Suprapubic skin (tissue), 3 donors: Measurements from ENCODE around the gene ALDH3A2.

ENCODE experiments used
- EP300 ChIP-seq: sonication (generic); formaldehyde crosslinking; IDR thresholded peaks from one replicate; pipeline ENCODE4 v1.6.1; 2017; ENCODE audit warnings: antibody characterized with exemption
- POLR2A ChIP-seq, 2 donors: fragments of 450-650 bp; IDR thresholded peaks; one replicate each; pipeline ENCODE4 v1.6.1; 2017; ENCODE audit warnings: antibody characterized with exemption in 2 of 2, mild to moderate bottlenecking in 2 of 2, moderate library complexity in 2 of 2
- TF ChIP-seq, protein P1 (sequence below), 2 donors: fragments of 200-600 bp in 1 of 2; fragments of 450-650 bp in 1 of 2; sonication (generic) in 1 of 2; IDR thresholded peaks; one replicate each; pipeline ENCODE4 v1.5.1; 2016 to 2019; ENCODE audit warnings: antibody characterized with exemption in 2 of 2, mild to moderate bottlenecking in 1 of 2, moderate library complexity in 1 of 2

GRCh38 chr17:19642373-19642893 is 6.1 kb upstream of the ALDH3A2 start:
- TF ChIP-seq, protein P1, sequence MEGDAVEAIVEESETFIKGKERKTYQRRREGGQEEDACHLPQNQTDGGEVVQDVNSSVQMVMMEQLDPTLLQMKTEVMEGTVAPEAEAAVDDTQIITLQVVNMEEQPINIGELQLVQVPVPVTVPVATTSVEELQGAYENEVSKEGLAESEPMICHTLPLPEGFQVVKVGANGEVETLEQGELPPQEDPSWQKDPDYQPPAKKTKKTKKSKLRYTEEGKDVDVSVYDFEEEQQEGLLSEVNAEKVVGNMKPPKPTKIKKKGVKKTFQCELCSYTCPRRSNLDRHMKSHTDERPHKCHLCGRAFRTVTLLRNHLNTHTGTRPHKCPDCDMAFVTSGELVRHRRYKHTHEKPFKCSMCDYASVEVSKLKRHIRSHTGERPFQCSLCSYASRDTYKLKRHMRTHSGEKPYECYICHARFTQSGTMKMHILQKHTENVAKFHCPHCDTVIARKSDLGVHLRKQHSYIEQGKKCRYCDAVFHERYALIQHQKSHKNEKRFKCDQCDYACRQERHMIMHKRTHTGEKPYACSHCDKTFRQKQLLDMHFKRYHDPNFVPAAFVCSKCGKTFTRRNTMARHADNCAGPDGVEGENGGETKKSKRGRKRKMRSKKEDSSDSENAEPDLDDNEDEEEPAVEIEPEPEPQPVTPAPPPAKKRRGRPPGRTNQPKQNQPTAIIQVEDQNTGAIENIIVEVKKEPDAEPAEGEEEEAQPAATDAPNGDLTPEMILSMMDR (IDR thresholded peaks at IDR 0.05) = no peak
- TF ChIP-seq EP300 = no peak
- TF ChIP-seq POLR2A (IDR thresholded peaks at IDR 0.05) = no peak
